Measurements from ENCODE around the gene HPCAL1.

- TF ChIP-seq CTCF (conservative IDR thresholded peaks at IDR 0.05; ENCODE audit: low read depth in 2 of 2) (no peak), REST (IDR thresholded peaks at IDR 0.05; ENCODE audit: unreplicated experiment) (no peak), POLR2AphosphoS5 (IDR thresholded peaks at IDR 0.05; ENCODE audit: low read depth) (no peak)
Measured at GRCh38 chr2:10343658-10344057, 41.0 kb downstream of the HPCAL1 start.

All from GM23338 (cell line).